ENCODE measurements around the gene VAMP8.

The VAMP8 gene

DNA sequence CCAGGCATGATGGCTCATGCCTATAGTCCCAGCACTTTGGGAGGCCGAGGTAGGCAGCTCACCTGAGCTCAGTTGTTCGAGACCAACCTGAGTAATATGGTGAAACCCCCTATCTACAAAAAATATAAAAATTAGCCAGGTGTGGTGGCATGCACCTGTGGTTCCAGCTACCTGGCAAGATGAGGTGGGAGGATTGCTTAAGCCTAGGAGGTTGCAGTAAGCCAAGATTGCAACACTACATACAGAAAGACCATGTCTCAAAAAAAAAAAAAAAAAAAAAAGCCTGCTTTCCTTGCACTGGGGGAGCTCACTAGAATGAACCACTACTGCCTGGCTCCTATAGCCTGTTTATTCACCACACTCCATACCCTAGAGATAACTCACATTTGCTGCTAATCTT is 45.8 kb upstream of the VAMP8 start:
- Histone ChIP-seq H3K9ac (no peak overlapping the region), H3K4me3 (ENCODE audit: low read depth, low read length) (no peak overlapping the region), H3K79me2 (no peaks in the 10 kb centered on the region), H3K4me2 (ENCODE audit: low read length) (no peak overlapping the region), H3K9me3 (ENCODE audit: control insufficient read depth, low read length) (no peaks in the 10 kb centered on the region), H3K27me3 (ENCODE audit: control insufficient read depth, insufficient read depth, low read length) (no peaks in the 10 kb centered on the region), H3K36me3 (ENCODE audit: control insufficient read depth, insufficient read depth, low read length) (no peaks in the 10 kb centered on the region), H3K4me1 (no peaks in the 10 kb centered on the region), H2AFZ (no peak overlapping the region), H3K27ac (no peak overlapping the region)
- TF ChIP-seq, protein P1, sequence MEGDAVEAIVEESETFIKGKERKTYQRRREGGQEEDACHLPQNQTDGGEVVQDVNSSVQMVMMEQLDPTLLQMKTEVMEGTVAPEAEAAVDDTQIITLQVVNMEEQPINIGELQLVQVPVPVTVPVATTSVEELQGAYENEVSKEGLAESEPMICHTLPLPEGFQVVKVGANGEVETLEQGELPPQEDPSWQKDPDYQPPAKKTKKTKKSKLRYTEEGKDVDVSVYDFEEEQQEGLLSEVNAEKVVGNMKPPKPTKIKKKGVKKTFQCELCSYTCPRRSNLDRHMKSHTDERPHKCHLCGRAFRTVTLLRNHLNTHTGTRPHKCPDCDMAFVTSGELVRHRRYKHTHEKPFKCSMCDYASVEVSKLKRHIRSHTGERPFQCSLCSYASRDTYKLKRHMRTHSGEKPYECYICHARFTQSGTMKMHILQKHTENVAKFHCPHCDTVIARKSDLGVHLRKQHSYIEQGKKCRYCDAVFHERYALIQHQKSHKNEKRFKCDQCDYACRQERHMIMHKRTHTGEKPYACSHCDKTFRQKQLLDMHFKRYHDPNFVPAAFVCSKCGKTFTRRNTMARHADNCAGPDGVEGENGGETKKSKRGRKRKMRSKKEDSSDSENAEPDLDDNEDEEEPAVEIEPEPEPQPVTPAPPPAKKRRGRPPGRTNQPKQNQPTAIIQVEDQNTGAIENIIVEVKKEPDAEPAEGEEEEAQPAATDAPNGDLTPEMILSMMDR (IDR thresholded peaks at IDR 0.05) = no peak

GRCh38 chr2:85534099-85534498 is 43.3 kb upstream of the VAMP8 start:
- Histone ChIP-seq H3K9me3 (ENCODE audit: control insufficient read depth, low read length) (no peaks in the 10 kb centered on the region), H3K4me3 (ENCODE audit: low read depth, low read length) (no peak overlapping the region), H2AFZ (no peak overlapping the region), H3K36me3 (ENCODE audit: control insufficient read depth, insufficient read depth, low read length) (no peaks in the 10 kb centered on the region), H3K4me1 (peaks cover 7% of the 10 kb centered on the region), H3K27me3 (ENCODE audit: control insufficient read depth, insufficient read depth, low read length) (no peaks in the 10 kb centered on the region), H3K79me2 (peaks cover under 1% of the 10 kb centered on the region), H3K4me2 (ENCODE audit: low read length) (no peak overlapping the region), H3K9ac (no peak overlapping the region), H3K27ac (no peak overlapping the region)
- TF ChIP-seq, protein P1 (IDR thresholded peaks at IDR 0.05) = no peak

- Histone ChIP-seq H3K4me3 (ENCODE audit: low read depth, low read length) (no peak overlapping the region), H3K27ac (no peak overlapping the region), H3K4me2 (ENCODE audit: low read length) (no peak overlapping the region), H3K27me3 (ENCODE audit: control insufficient read depth, insufficient read depth, low read length) (no peaks in the 10 kb centered on the region), H3K79me2 (peaks cover 7% of the 10 kb centered on the region), H2AFZ (no peak overlapping the region), H3K9ac (no peak overlapping the region), H3K36me3 (ENCODE audit: control insufficient read depth, insufficient read depth, low read length) (no peaks in the 10 kb centered on the region), H3K4me1 (peaks cover 7% of the 10 kb centered on the region), H3K9me3 (ENCODE audit: control insufficient read depth, low read length) (no peaks in the 10 kb centered on the region)
- TF ChIP-seq, protein P1 (IDR thresholded peaks at IDR 0.05) = no peak
Measured at GRCh38 chr2:85534881-85535280, 42.5 kb upstream of the VAMP8 start.

GRCh38 chr2:85536479-85536878 is 40.9 kb upstream of the VAMP8 start:
- no peak overlapping the region for H3K27ac ChIP-seq
- H3K79me2 ChIP-seq = peaks cover 14% of the 10 kb centered on the region
- no peak overlapping the region for H3K4me2 ChIP-seq (ENCODE audit: low read length)
- no peak overlapping the region for H3K9ac ChIP-seq
- H3K4me3 ChIP-seq (ENCODE audit: low read depth, low read length) = no peak overlapping the region
- H2AFZ ChIP-seq = no peak overlapping the region
- peaks cover 17% of the 10 kb centered on the region for H3K4me1 ChIP-seq
- no peaks in the 10 kb centered on the region for H3K27me3 ChIP-seq (ENCODE audit: control insufficient read depth, insufficient read depth, low read length)
- H3K9me3 ChIP-seq (ENCODE audit: control insufficient read depth, low read length) = no peaks in the 10 kb centered on the region
- no peaks in the 10 kb centered on the region for H3K36me3 ChIP-seq (ENCODE audit: control insufficient read depth, insufficient read depth, low read length)
- TF ChIP-seq, protein P1 (IDR thresholded peaks at IDR 0.05) = no peak

Measured in parathyroid adenoma (tissue), 2 donors.